Tibial nerve (tissue), 4 donors: ENCODE data around the gene KRTAP10-2. TPM values are rescaled to one million over a fixed set of nuclear protein-coding genes. Genes with fewer than 3 reads are reported as not detected.
"Not testable (repeated sequence)": the region's sequence is repeated elsewhere in the genome, so short reads cannot be mapped to it uniquely, and the experiment has no call there.

Experiments used
- DNase-seq, 2 donors: peaks; one replicate each; pipeline ENCODE4 v3.0.0-alpha.2; 2019; ENCODE audit warnings: low spot score in 2 of 2
- H3K27ac ChIP-seq, 4 donors: fragments of 200-600 bp; sonication (generic) in 3 of 4; one replicate each; pipeline ENCODE4 v1.5.1; 2017 to 2019; ENCODE audit warnings: mild to moderate bottlenecking in 1 of 4
- H3K27me3 ChIP-seq, 2 donors: fragments of 200-600 bp; sonication (generic) in 1 of 2; one replicate each; pipeline versions ENCODE4 v1.5.1 to v1.6.0; 2017 to 2019
- H3K36me3 ChIP-seq, 3 donors: fragments of 200-600 bp; sonication (generic); one replicate each; pipeline ENCODE4 v1.5.1; 2018 to 2019
- H3K4me1 ChIP-seq, 4 donors: fragments of 200-600 bp; sonication (generic) in 3 of 4; one replicate each; pipeline ENCODE4 v1.5.1; 2017 to 2019
- H3K4me3 ChIP-seq, 4 donors: fragments of 200-600 bp; sonication (generic) in 3 of 4; one replicate each; pipeline ENCODE4 v1.5.1; 2017 to 2019; ENCODE audit warnings: mild to moderate bottlenecking in 1 of 4, moderate library complexity in 1 of 4
- H3K9me3 ChIP-seq, 4 donors: fragments of 200-600 bp; sonication (generic) in 3 of 4; one replicate each; pipeline ENCODE4 v1.5.1; 2017 to 2019
- CTCF ChIP-seq, 5 experiments: fragments of 200-600 bp in 3 of 5; fragments of 450-650 bp in 2 of 5; sonication (generic) in 3 of 5; IDR thresholded peaks; one replicate each; pipeline ENCODE4 v1.5.1; 2016 to 2019; ENCODE audit warnings: antibody characterized with exemption in 5 of 5, mild to moderate bottlenecking in 3 of 5, moderate library complexity in 2 of 5
- EP300 ChIP-seq, 2 donors: sonication (generic); formaldehyde crosslinking; IDR thresholded peaks; one replicate each; pipeline ENCODE4 v1.6.1; 2017; ENCODE audit warnings: antibody characterized with exemption in 2 of 2, mild to moderate bottlenecking in 1 of 2
- POLR2A ChIP-seq, 2 donors: fragments of 450-650 bp; IDR thresholded peaks; one replicate each; pipeline ENCODE4 v1.6.1; 2017; ENCODE audit warnings: antibody characterized with exemption in 2 of 2, mild to moderate bottlenecking in 2 of 2, moderate library complexity in 2 of 2
- WGBS, 2 donors: methylation state at CpG; one replicate each; pipeline ENCODE4 v1.1.5; 2018; 5-methylcytosine and 5-hydroxymethylcytosine counted together
- total RNA-seq, 4 donors: library from RNA; depleted of rRNA; stranded (reverse); fragments of >200 nt; gene quantifications; one replicate each; pipeline ENCODE4 v1.1.0, GENCODE V29; 2016

Gene KRTAP10-2
- total RNA-seq, 4 donors from 2014 or later, result not detected

GRCh38 chr21:44575307-44576024, 24.2 kb upstream of the KRTAP10-2 start:
- no peak for DNase-seq
- 85 to 88% methylated on average over 20 of the region's 20 CpGs for WGBS, 2 donors
- no peak overlapping the region for H3K4me3 ChIP-seq
- H3K36me3 ChIP-seq, result no peaks in the 10 kb centered on the region
- no peak overlapping the region for H3K27ac ChIP-seq
- H3K27me3 ChIP-seq, result no peaks in the 10 kb centered on the region
- TF ChIP-seq EP300 (IDR thresholded peaks at IDR 0.05) (no peak), POLR2A (IDR thresholded peaks at IDR 0.05) (no peak), CTCF (IDR thresholded peaks at IDR 0.05) (no peak)
- peaks cover 0 to 61% (median 0%) of the 10 kb centered on the region in 4 donors for H3K9me3 ChIP-seq
- no peaks in the 10 kb centered on the region for H3K4me1 ChIP-seq

GRCh38 chr21:44574457-44575306, 23.4 kb upstream of the KRTAP10-2 start:
- TF ChIP-seq CTCF (IDR thresholded peaks at IDR 0.05) (no peak), POLR2A (IDR thresholded peaks at IDR 0.05) (no peak)
- no peak for DNase-seq
- Histone ChIP-seq H3K27me3 (no peaks in the 10 kb centered on the region), H3K4me3 (no peak overlapping the region), H3K9me3 (peaks cover 0 to 59% (median 0%) of the 10 kb centered on the region in 4 donors), H3K36me3 (no peaks in the 10 kb centered on the region), H3K4me1 (no peaks in the 10 kb centered on the region), H3K27ac (no peak overlapping the region)
- WGBS, 2 donors, result 29 to 38% methylated on average over 20 to 21 of the region's 21 CpGs

- not testable (repeated sequence) for H3K36me3 ChIP-seq, H3K4me3 ChIP-seq, DNase-seq, H3K27me3 ChIP-seq, H3K4me1 ChIP-seq, H3K27ac ChIP-seq
- WGBS, 2 donors, result 56 to 62% methylated on average over 16 to 19 of the region's 25 CpGs
- H3K9me3 ChIP-seq, result peaks cover 0 to 51% (median 0%) of the 10 kb centered on the region in 4 donors
These were observed 22.5 kb upstream of the KRTAP10-2 start, which contains the start of gene KRTAP10-4 for GRCh38 chr21:44573630-44574456. Gene KRTAP10-4 (plus strand): TSS chr21:44573729. CDS start chr21:44573759, 30 bp downstream.

DNA sequence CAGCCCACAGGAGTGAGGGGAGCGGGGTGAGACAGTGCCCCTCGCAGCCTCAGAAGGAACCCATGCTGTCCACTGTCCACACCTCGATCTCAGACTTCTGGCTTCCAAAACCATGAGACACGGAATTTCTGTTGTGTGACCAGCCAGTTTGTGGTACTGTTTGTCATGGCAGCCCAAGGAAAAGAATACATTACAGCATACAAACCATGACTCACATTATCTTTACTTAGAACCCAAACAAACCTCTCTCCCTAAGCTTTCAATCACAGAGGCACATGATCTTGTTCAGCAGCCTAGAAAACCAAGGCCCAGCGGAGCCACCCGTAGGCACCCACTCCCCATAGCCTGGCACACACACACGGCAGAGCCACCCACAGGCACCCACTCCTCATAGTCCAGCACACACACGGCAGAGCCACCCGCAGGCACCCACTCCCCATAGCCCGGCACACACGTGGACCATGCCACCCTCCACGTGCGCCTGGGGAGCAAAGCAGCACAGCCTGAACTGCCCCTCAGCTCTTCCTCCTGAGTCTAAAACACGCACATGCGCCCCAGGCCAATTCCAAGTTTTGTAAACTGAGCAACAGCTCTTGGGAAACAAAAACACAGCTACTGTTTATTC, 21.8 kb upstream of the KRTAP10-2 start:
- DNase-seq, result no peak
- Histone ChIP-seq H3K36me3 (no peaks in the 10 kb centered on the region), H3K4me3 (no peak overlapping the region), H3K9me3 (peaks cover 0 to 45% (median 0%) of the 10 kb centered on the region in 4 donors), H3K27me3 (no peaks in the 10 kb centered on the region), H3K4me1 (no peaks in the 10 kb centered on the region), H3K27ac (no peak overlapping the region)
- WGBS, 2 donors, result 82 to 83% methylated on average over 15 of the region's 15 CpGs
- TF ChIP-seq EP300 (IDR thresholded peaks at IDR 0.05), result no peak

GRCh38 chr21:44571844-44572782, 20.8 kb upstream of the KRTAP10-2 start:
- H3K4me1 ChIP-seq, result no peaks in the 10 kb centered on the region
- no peak overlapping the region for H3K4me3 ChIP-seq
- no peak overlapping the region for H3K27ac ChIP-seq
- H3K27me3 ChIP-seq, result no peaks in the 10 kb centered on the region
- no peak for DNase-seq
- H3K9me3 ChIP-seq, result peaks cover 0 to 38% (median 0%) of the 10 kb centered on the region in 4 donors
- no peaks in the 10 kb centered on the region for H3K36me3 ChIP-seq
- TF ChIP-seq EP300 (IDR thresholded peaks at IDR 0.05) (no peak), CTCF (IDR thresholded peaks at IDR 0.05) (no peak), POLR2A (IDR thresholded peaks at IDR 0.05) (no peak)
- 90% methylated on average over 40 of the region's 40 CpGs for WGBS, 2 donors
